Fibroblast of skin of abdomen (primary cell): ENCODE data around the gene TMEM187.
A peak's percentile ranks its signal among the peaks of the same experiment; 100 is the strongest.

Experiments
- DNase-seq: peaks from one replicate; pipeline ENCODE4 v3.0.0-alpha.2; 2013

Gene TMEM187

DNA sequence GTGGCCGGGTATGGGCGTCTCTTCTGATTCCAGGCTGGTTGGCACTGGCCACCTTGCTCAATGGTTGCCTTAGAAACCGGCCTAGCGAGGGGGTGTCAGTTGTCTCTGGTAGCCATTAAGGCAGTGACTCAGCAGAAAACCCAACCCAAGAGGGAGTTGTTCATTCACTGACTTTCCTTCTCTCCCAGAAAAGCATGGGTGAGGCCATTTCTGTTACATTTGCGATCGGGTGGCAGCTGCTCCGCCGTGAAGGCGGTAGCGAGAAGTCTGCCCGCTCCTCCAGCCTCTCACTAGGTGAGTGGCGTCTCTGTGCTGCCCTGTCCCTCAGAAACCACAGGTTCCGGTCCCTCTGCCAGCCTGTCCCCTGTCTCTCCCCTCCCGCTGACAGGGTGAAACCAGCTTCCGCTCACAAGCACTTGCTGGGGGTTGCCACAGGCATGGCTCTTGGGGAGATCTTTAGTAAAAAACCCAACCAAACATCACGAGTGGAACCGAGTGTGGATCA is 29.7 kb downstream of the TMEM187 start:
- peak; percentile 52 for DNase-seq

- DNase-seq: no peak
Observed at GRCh38 chrX:154004315-154004714, 31.8 kb downstream of the TMEM187 start.

GRCh38 chrX:154006947-154007346 is 34.4 kb downstream of the TMEM187 start:
- DNase-seq: no peak

GRCh38 chrX:154008521-154008920 is 36.0 kb downstream of the TMEM187 start:
- DNase-seq: no peak

DNA sequence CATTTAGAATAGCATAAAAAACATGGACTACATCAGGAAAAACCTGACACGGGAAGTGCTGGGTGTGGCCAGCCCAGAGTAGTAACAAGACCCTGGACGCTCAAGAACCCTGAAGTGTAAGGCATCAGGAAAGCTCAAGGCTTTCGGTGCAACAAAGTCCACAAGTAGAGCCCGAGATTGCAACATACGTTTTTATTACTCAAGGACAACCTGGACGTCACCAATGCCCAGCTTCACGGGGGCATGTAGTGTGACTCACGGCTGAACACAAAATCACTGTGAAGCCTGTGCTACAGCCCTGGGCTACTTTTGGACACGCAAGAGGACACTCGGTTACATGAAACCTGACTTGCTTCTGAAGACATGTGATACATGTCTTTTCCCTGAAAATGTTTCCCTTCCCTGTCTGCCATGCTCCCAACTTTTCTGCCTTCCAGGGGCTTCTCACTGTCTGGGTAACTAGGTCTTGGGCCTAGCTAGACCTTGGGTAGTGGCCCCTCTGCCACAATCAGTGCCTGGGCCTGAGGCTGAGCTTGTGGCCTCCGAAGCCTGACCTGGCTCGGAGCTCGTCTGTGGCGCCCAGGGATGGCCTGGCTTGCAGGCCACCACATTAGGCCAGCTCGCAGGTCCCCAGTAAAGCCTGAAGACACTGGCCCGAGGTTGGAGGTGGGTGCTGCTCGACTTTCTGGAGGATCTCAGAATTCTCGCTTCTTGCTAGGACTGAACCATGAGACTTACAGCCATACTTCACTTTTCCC is 38.0 kb downstream of the TMEM187 start:
- no peak for DNase-seq

GRCh38 chrX:154011376-154012335 is 39.1 kb downstream of the TMEM187 start:
- DNase-seq: no peak

GRCh38 chrX:154012336-154012991 is 39.9 kb downstream of the TMEM187 start:
- no peak for DNase-seq

- no peak for DNase-seq
Observed at GRCh38 chrX:154013001-154013421, 40.5 kb downstream of the TMEM187 start.

GRCh38 chrX:154013614-154014360 is 41.2 kb downstream of the TMEM187 start:
- DNase-seq: peak; percentile 26

DNA sequence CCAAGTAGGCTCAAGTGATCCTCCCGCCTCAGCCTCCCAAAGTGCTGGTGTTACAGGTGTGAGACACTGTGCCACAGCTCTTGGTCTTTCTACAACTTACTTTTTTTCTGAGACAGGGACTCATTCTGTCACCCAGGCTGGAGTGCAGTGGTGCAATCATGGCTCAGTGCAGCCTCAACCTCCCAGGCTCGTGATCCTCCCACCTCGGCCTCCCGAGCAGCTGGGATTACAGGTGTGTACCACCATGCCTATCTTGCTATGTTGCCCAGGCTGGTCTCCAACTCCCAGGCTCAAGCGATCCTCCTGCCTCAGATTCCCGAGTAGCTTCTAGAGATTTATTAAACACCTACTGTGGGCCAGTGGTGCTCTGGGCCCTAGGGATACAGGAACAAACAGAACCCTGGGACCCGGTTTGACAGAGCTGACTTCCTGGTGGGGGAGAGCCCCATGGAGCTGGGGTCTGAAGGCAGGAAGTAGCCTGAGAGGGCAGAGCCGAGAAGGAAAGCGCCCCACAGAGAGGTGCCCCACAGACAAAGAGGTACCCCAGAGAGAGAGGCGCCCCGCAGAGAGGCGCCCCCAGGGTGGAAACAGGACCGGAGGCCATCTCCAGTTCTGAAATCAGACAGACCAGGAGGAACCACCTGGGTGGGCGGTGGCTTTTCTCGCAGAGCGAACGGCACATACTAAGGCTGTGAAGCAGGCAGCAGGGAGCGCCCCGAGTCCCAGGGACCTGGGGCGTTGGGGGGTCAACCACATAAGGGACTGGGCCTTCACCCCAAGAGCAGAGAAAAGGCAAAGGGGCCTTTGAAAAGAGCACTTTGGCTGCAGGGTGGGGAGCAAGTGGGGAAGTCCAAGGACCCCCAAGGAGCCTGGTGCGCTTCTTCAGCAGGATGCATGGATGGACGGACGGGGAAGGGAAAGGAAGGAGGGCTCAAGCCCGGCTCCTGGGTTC is 42.2 kb downstream of the TMEM187 start:
- no peak for DNase-seq

GRCh38 chrX:154015581-154016264 is 43.2 kb downstream of the TMEM187 start:
- DNase-seq: no peak

DNA sequence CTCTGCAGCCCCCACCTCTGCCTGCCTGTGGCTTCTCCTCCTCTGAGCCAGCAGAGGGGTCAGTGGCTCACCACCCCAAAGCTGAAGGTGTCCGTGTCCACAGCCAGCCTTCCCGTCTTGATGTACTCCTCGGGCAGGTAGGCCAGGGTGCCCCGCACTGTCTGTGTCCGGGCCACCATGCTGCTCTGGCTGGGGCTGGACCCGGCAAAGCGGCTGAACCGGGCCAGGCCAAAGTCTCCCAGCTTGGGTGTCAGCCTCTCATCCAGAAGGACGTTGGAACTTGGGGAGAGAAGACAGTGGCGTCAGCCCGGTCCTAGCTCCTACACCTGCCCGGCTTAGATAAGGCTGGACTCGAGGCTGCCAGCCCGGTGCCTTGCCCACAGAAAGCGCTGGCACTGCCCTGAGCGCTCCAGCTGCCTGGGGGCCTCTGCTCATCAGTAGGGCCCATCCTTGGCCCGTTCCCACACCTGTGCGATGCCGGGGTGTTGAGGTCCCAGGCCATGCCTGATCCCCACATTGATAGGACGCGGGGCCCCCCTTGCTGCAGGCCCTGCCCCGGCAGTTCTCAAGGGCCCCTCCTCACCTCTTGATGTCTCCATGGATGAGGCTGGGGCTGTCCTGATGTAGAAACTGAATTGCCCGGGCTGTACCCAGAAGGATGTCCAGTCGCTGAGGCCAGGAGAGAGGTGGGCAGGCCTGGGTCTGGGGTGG is 44.0 kb downstream of the TMEM187 start:
- DNase-seq: no peak

- no peak for DNase-seq
Observed at GRCh38 chrX:154017766-154018517, 45.4 kb downstream of the TMEM187 start.

GRCh38 chrX:154018518-154019060 is 46.0 kb downstream of the TMEM187 start:
- no peak for DNase-seq

DNA sequence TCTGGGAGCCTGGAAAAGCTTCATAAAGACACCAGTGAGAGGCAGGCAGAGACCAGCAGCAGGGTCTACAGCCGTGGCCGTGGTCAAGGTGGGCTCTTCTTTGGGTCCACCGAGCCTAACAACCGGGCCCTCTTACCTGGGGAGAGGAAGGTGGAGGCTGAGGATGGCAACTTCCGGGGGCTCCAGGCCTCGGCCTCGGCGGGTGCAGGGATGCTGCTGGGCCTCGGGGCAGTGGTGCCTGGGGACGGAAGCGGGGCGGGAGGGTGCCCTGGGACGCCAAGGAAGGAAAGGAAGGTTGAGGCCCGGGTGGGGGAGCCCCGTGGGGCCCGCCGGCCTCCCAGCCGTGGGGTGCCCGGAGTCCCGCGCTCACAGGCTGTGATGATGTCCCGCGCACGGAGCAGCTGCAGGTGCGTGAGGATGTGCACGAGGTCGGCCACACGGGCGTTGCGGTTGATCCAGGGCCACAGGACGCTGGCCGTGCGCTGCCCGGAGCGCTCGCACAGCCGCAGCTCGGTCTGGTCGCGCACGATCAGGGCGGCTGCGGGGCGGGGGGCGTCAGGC is 46.6 kb downstream of the TMEM187 start:
- no peak for DNase-seq

DNA sequence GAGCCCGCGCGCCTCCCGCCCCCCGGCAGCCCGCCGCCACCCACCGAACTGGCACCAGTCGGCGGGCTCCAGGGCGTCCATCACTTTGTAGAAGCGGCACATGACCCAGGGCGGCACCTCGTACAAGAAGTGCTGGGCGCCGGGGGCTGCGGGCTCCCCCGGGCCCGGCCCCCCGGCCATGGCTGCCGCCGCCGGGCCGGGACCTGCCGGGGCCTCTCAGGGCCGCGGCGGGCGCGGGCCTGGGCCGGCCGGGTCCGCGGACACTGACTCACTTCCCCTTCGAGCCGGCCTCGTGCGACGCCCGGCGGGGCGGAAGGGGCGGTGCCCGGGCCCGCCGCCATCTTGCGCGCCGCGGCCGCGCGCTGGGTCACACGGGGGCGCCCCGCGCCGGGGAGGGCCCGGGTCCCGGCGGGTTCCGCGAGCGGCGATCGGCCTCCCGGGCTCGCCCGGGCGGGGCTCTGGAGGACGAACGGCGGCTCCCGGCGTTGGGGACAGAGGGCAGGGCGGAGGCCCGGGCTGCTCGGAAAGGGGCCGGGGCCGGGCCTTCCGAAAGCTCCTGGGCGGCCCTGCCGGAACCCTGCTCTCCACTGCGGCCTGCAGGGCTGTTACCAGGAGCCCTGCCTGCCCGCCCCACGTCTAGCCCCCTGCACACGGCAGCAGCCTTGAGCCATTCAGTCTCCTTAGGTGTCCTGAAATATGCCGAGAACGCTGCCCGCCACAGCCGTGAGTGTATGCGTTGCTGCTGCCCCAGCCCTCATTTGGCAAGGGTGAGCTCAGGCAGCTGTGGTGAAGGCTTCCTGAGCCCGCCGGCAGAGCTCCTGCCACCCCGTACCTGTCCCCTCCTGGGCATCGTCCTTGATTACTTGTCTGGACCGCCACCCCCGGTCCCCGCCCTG is 47.3 kb downstream of the TMEM187 start, which contains the start of gene IRAK1:
Gene IRAK1, minus strand, starts transcription at position 270 of the 896 bp plus-strand sequence. Its CDS starts 90 bp downstream, at position 180.
- DNase-seq: peak; percentile 57
